ENCODE results near the gene INHBB. TPM values are rescaled to one million over a fixed set of nuclear protein-coding genes. Genes with fewer than 3 reads are reported as not detected.
A peak's percentile ranks its signal among the peaks of the same experiment; 100 is the strongest.

The INHBB gene
- total RNA-seq, 1 experiment from 2014 or later = 0.27 TPM

GRCh38 chr2:120312860-120313694 is 32.9 kb upstream of the INHBB start:
- DNase-seq (ENCODE audit: low read depth, low spot score) (peak; percentile 60), ATAC-seq (peak; percentile 86)
- Histone ChIP-seq H3K4me2 (ENCODE audit: low read length) (peak overlapping the region; percentile 69), H4K20me1 (ENCODE audit: insufficient read depth) (no peaks in the 10 kb centered on the region), H3K27me3 (ENCODE audit: insufficient read depth, low read length) (no peaks in the 10 kb centered on the region), H3K9me3 (ENCODE audit: control insufficient read depth in 1 of 2, insufficient read depth in 1 of 2, low read depth in 1 of 2, low read length in 2 of 2) (no peaks in the 10 kb centered on the region), H3K4me3 (replicated peaks in 1 of 2; ENCODE audit: low read depth in 1 of 2, low read length in 2 of 2) (peak overlapping the region; percentile 31 to 44), H3K9me2 (ENCODE audit: insufficient read depth) (no peaks in the 10 kb centered on the region), H3K9ac (ENCODE audit: low read length) (peak overlapping the region; percentile 44), H3K27ac (ENCODE audit: low read depth, low read length) (no peak overlapping the region), H3K79me2 (ENCODE audit: insufficient read depth, low read length) (no peaks in the 10 kb centered on the region), H3K4me1 (ENCODE audit: control insufficient read depth in 1 of 2, insufficient read depth in 2 of 2, low read length in 2 of 2) (peaks cover 0 to 11% of the 10 kb centered on the region in 2 experiments; a peak in 1 of 4 replicates), H3K36me3 (ENCODE audit: control insufficient read depth in 1 of 2, insufficient read depth in 2 of 2, low read length in 2 of 2) (no peaks in the 10 kb centered on the region), H2AFZ (ENCODE audit: low read depth, low read length, poor library complexity, severe bottlenecking) (peak overlapping the region; percentile 97)
- no TSS peak for BruUV-seq (replicated peaks)
- RAD21 ChIA-PET (ENCODE audit: low non-redundant PET in 1 of 2, low total read pairs in 2 of 2, uncharacterized antibody in 2 of 2, unreplicated experiment in 2 of 2) = interaction anchor here (0.7 to 1.2 kb wide), 5 partner anchors 84 to 368 kb away, joined by 3 to 4 read pairs (median 3); no protein-coding TSS in a partner anchor
- POLR2A ChIA-PET = no interaction called here
- intact Hi-C loops (cut with micrococcal nuclease) = loop anchor here (1.0 to 5.0 kb wide), 6 partner anchors 61 to 611 kb away; partner anchors contain the start of gene RALB
- CTCF ChIA-PET = interaction anchor here (0.6 to 3.5 kb wide), 34 partner anchors 11 to 796 kb away, joined by 3 to 20 read pairs (median 4); partner anchors contain the start of genes EPB41L5, RALB and TMEM185B
- TF ChIP-seq ELF1 (IDR thresholded peaks at IDR 0.05; ENCODE audit: borderline replicate concordance, low read depth) = no peak
- TF ChIP-seq EZH2 (IDR thresholded peaks at IDR 0.05) = no peak
- no peak for TF ChIP-seq EZH2phosphoT487 (IDR thresholded peaks at IDR 0.05; ENCODE audit: borderline replicate concordance)
- TF ChIP-seq POLR2AphosphoS5 (IDR thresholded peaks at IDR 0.05; ENCODE audit: low read depth, low read length) = no peak
- TF ChIP-seq RAD21 (IDR thresholded peaks at IDR 0.05; ENCODE audit: low read depth) = peak; percentile 100
- no peak for TF ChIP-seq JUND (IDR thresholded peaks at IDR 0.05)
- no peak for TF ChIP-seq CEBPB (IDR thresholded peaks at IDR 0.05; ENCODE audit: low read depth)
- TF ChIP-seq EGR1 (IDR thresholded peaks at IDR 0.05; ENCODE audit: low read depth) = no peak
- no peak for TF ChIP-seq REST (IDR thresholded peaks at IDR 0.05; ENCODE audit: low read depth)
- no peak for TF ChIP-seq TCF7L2 (IDR thresholded peaks at IDR 0.05; ENCODE audit: borderline replicate concordance, extremely low read depth, insufficient read depth, insufficient read length)
- no peak for TF ChIP-seq FOSL1 (IDR thresholded peaks at IDR 0.05; ENCODE audit: low read depth)
- 0 out of 2 replicates have a peak, but pooled peaks have one; percentile 24 for TF ChIP-seq MAX (IDR thresholded peaks at IDR 0.05)
- no peak for TF ChIP-seq ZFX (IDR thresholded peaks at IDR 0.05)
- TF ChIP-seq SP1 (IDR thresholded peaks at IDR 0.05; ENCODE audit: low read depth) = no peak
- peak; percentile 44 for TF ChIP-seq YY1 (IDR thresholded peaks at IDR 0.05; ENCODE audit: extremely low read depth, insufficient replicate concordance, low read depth, low read length)
- TF ChIP-seq POLR2A (IDR thresholded peaks at IDR 0.05; ENCODE audit: borderline replicate concordance, extremely low read depth, insufficient read depth, insufficient read length) = no peak
- 0 out of 2 replicates have a peak, but pooled peaks have one; percentile 56 for TF ChIP-seq CBX3 (IDR thresholded peaks at IDR 0.05; ENCODE audit: low read depth)
- TF ChIP-seq, protein P1, sequence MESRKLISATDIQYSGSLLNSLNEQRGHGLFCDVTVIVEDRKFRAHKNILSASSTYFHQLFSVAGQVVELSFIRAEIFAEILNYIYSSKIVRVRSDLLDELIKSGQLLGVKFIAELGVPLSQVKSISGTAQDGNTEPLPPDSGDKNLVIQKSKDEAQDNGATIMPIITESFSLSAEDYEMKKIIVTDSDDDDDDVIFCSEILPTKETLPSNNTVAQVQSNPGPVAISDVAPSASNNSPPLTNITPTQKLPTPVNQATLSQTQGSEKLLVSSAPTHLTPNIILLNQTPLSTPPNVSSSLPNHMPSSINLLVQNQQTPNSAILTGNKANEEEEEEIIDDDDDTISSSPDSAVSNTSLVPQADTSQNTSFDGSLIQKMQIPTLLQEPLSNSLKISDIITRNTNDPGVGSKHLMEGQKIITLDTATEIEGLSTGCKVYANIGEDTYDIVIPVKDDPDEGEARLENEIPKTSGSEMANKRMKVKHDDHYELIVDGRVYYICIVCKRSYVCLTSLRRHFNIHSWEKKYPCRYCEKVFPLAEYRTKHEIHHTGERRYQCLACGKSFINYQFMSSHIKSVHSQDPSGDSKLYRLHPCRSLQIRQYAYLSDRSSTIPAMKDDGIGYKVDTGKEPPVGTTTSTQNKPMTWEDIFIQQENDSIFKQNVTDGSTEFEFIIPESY (IDR thresholded peaks at IDR 0.05; ENCODE audit: extremely low read depth, insufficient replicate concordance, low read length) = no peak
- TF ChIP-seq CTCF (IDR thresholded peaks at IDR 0.05 in 2 of 3, conservative IDR thresholded peaks at IDR 0.05 in 1 of 3; ENCODE audit: borderline replicate concordance in 1 of 3, insufficient read depth in 1 of 3, low read depth in 2 of 3, low read length in 2 of 3) = peak; percentile 84 to 99 (median 95)

Data from HCT116 (cell line).